Tongue (tissue), 2 donors: ENCODE results near the gene COX8A. TPM values are rescaled to one million over a fixed set of nuclear protein-coding genes. Genes with fewer than 3 reads are reported as not detected.
"Not testable (repeated sequence)": the region's sequence is repeated elsewhere in the genome, so short reads cannot be mapped to it uniquely, and the experiment has no call there.

Source experiments
- DNase-seq: peaks from one replicate; pipeline ENCODE4 v3.0.0-alpha.2; 2015
- total RNA-seq: library from RNA; depleted of rRNA; stranded (reverse); fragments of >200 nt; gene quantifications from one replicate; pipeline ENCODE4 v1.2.3, GENCODE V29; 2014

Gene COX8A
- total RNA-seq, 1 donor from 2014 or later = 544 TPM

GRCh38 chr11:63970902-63971301, 3.5 kb upstream of the COX8A start:
- DNase-seq = no peak

- not testable (repeated sequence) for DNase-seq
These were observed 535 bp upstream of the COX8A start for GRCh38 chr11:63973912-63974258.

GRCh38 chr11:63978551-63979239, 4.3 kb downstream of the COX8A start:
- DNase-seq = no peak

GRCh38 chr11:63979426-63979825, 5.0 kb downstream of the COX8A start:
- DNase-seq = no peak

- no peak for DNase-seq
These were observed 11.4 kb downstream of the COX8A start for GRCh38 chr11:63985812-63986155.

GRCh38 chr11:63986156-63986931, 11.9 kb downstream of the COX8A start, which contains the start of gene OTUB1:
OTUB1 (plus strand) TSS chr11:63986438; CDS start chr11:63986457, 19 bp downstream.
- DNase-seq = peak; percentile 96

GRCh38 chr11:63986932-63987513, 12.6 kb downstream of the COX8A start:
- DNase-seq = no peak

- DNase-seq = no peak
These were observed 17.1 kb downstream of the COX8A start for GRCh38 chr11:63991558-63991957.

GRCh38 chr11:63993100-63993499, 18.7 kb downstream of the COX8A start:
- DNase-seq = no peak

GRCh38 chr11:63993993-63994392, 19.6 kb downstream of the COX8A start:
- DNase-seq = no peak

- no peak for DNase-seq
These were observed 22.1 kb downstream of the COX8A start for GRCh38 chr11:63996512-63996911.

- no peak for DNase-seq
These were observed 22.8 kb downstream of the COX8A start for GRCh38 chr11:63997104-63997700.

- DNase-seq = no peak
These were observed 23.4 kb downstream of the COX8A start for GRCh38 chr11:63997801-63998337.

- DNase-seq = no peak
These were observed 24.3 kb downstream of the COX8A start for GRCh38 chr11:63998558-63999348.

GRCh38 chr11:63999349-64000025, 25.1 kb downstream of the COX8A start:
- peak; percentile 80 for DNase-seq

- peak; percentile 89 for DNase-seq
These were observed 25.8 kb downstream of the COX8A start for GRCh38 chr11:64000026-64000739.

- DNase-seq = no peak
These were observed 26.5 kb downstream of the COX8A start for GRCh38 chr11:64000740-64001483.

- DNase-seq = peak; percentile 79
These were observed 27.3 kb downstream of the COX8A start for GRCh38 chr11:64001484-64002420.
